Measurements from ENCODE around the gene PITX2.
A peak's percentile ranks its signal among the peaks of the same experiment; 100 is the strongest.

The PITX2 gene

DNA sequence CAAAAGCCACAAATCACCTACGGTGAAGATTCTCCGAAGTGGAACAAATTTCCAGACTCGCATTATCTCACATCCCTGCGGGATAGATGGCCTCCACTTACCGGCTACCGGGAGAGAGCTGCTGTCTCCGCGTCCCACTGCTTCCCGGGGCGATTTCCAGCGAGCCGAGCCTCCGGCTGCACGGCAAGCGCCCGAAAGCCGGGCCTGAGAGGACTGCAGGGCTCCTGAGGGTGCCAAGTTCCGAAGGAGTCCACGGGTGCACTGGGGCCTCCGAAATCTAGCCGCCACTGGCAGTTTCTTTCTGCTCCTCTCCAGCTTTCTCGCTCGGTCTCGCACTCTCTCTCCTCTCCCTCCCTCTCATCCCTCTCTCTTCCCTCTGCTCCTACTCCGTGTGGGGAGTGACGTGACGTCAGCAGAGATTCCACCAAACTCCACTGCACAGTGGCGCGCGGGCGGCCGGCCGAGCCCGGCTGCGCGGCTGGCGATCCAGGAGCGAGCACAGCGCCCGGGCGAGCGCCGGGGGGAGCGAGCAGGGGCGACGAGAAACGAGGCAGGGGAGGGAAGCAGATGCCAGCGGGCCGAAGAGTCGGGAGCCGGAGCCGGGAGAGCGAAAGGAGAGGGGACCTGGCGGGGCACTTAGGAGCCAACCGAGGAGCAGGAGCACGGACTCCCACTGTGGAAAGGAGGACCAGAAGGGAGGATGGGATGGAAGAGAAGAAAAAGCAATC is 14.0 kb upstream of the PITX2 start:
- DNase-seq = no peak

DNA sequence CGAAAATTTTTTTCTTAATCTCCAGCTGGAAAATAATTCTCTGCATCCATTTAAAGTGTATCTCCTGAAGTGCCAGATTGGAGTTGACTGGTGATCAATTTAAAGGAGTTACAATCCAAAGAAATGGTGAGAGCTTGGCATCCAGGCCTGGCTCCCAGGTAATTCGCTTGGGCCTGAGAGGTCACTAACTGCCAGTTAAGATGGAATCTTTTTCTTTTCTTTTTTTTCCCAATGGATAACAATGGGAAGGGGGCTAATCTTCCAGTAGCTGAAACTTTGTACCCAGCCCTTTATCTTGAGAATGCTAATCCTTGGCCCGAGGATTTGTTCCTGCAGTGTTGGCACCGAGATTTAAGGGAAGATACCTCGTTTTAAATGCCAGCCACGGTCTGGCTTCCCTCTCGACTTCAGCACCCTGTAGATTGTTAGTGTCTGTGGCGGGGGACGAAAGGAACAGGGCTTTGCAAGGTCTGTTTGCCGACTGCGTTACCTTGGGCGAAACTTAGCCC is 13.3 kb upstream of the PITX2 start:
- no peak for DNase-seq

- DNase-seq = no peak
These were observed 12.4 kb upstream of the PITX2 start for GRCh38 chr4:110635163-110635865.

GRCh38 chr4:110634350-110635162 is 11.7 kb upstream of the PITX2 start:
- DNase-seq = no peak

DNA sequence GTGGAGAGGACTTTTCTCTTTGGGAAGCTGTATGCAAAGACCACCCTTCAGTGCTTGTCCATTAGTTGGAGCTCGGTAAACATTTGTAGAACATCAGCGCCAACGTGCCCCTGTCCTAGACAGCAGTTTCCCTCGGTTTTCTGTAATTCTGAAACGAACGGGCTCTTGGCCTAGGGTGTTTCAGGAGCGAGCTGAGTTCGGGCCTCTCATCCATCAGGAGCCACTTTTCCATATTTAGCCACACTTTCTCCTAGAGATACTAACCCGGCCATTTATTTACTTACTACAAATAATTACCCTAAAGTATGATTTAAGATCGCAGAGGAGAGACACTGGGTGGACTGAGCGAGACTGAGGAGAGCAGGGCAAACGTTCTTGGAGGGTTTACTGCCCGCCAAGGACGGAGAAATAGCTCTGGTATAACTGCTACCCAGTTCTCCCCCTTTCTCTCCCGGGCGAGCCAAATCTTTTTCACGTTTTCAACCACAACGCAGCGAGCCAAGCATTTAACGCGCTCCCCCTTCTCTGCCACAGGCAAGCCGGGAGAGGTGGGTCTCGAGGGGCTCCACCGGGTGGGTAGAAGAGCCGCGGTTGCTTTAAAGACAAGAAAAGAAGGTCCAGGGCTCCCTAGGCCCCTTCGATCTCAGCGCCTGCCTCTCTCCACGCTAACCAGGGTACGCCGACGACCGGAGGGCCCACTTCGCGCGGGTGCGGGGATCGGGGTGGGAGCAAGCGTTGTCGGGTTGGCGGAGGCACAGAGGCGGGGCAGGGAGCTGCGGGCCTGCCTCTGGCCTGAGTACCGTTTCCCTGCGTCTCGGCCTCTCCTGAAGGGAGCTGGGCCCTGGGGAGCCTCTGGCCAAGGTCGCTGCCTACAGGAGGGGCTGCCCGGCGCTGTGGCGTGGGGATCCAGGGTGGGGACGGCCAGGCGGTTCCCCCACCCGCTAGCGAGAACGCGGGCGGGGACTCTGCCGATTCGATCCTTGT is 10.8 kb upstream of the PITX2 start:
- no peak for DNase-seq

GRCh38 chr4:110632506-110633357 is 9.9 kb upstream of the PITX2 start:
- no peak for DNase-seq

DNA sequence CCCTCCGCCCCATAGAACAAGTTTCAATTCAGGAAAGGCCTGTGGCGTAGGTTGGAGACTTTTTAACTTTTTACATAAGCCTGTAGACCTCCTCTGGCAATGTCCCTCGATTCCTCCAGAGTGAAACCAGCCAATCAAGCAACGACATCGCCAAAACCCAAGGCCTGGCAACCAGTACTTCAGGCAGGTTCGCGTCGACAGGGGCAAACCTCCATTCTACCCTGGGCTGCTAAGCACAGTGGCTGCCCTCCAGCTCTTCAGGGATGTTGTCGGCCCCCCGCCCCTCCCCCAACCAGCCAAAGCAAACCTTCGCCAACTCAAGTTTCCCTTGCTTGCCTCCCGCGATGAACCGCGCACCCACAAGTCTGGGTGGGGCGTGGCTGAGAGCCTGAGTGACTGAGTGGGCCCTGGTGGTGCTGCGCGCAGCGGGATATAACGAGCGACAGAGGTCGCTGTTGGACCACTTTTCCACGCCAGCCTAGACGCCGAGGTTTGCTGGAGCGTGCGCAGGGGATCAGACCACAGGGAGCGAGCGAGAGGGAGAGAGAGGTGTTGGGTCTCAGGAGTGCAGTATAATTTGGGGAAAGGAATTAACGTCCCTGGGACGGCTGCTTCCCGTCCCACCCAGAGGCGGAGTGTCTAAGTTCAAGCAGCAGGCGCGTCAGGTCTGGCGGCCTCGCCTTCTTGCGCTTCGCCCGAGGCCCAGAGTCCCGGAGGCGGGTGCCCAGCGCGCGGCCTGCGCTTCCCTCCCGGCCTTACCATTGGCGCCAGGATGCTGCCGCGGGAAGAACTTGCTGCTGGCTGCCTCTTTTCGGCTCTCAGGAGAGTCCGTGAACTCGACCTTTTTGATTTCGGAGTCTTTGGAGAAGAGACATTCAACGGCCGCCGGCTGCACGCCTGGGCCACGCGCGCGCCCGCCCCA is 9.0 kb upstream of the PITX2 start:
- DNase-seq = peak in 50 of 58 donors; percentile 5 to 75 (median 40)

- DNase-seq = no peak
These were observed 8.0 kb upstream of the PITX2 start for GRCh38 chr4:110630688-110631402.

- no peak for DNase-seq
These were observed 7.2 kb upstream of the PITX2 start for GRCh38 chr4:110629780-110630687.

DNA sequence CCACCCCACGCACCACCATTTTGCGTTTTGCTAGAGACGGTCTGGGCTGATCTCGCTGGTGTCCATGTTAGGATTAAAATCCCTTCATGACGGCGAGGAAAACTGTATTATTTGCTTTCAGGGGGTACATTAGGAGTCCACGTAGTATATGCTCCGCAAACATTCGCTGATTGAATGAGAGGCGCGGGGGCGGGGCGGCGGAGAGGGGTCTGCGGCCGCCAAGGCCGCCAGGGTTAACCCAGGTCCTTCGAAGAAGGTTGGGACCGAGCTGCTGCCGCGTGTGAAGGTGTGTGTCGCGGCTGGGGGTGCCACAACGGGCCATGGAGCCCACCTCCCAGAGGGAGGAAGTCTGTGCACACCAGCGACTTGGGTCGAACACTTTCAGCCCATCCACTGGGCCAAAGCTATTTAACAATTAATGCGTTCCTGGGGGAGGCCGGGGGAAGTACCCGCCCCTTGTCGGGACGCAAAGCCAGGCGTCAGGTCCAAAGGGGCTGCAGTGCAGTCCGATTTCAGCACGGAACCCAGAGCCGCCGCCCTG is 6.4 kb upstream of the PITX2 start:
- no peak for DNase-seq

- DNase-seq = no peak
These were observed 5.9 kb upstream of the PITX2 start for GRCh38 chr4:110628663-110629213.

DNA sequence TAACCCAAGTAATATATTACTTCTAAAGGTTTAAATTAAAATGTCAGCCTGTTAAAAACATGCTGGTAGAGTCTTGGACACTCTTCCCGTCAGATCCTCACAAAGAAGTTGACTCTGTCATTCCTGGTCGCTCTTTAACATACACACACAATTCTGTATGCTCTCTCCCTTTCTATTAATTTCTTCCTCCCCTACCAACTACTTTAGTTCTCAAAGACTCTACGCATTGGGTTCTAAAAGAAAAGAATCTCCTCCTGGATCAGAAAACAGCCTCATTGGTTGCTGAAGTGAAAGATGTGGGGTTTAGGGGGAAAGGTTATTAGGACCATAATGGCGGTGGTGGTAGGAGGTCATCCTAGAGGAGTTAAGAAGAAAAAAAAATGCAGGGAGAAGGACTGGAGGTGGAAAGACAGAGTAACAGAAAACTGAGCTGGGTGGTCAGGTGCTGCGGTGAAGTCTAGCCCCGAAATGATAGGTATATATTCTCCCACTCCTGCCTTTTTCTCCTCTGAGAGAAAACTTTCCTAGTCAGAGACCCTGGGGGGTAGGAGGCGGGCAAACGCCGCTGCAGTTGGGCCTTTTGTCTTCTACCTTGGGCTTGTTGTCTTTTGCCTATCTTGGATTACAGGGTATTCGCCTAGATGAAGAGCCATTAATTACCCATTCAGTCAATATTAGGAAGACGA is 5.2 kb upstream of the PITX2 start:
- no peak for DNase-seq

DNA sequence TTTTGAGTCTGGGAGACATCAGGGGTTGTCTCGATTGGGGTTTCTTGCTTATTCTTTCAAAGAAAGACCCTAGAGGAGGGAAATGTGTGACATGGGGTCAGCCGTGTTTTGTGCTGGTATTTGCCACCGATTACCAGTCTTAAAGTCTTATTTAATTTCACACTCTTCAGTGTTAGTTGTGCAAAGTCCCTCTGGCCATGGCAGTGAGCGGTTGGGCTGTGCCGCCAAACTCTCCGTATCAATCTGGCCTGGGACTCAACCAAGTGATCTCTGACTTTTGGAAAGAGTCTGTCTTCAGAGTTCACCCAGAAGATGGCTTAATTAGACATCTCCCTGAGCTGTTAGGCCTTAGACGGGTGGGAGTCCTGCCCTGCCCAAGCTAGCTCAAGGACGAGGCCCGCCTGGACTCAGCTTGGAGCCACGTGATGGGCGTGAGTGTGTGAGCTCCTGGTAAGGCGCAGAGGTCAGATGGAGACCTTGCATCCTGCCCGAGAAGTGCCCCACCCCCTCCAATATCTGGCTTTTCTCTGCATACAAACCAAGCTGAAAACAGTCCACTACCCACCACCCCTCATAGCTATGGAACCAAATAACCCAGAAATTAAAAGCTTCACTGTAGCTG is 3.8 kb upstream of the PITX2 start:
- no peak for DNase-seq

DNA sequence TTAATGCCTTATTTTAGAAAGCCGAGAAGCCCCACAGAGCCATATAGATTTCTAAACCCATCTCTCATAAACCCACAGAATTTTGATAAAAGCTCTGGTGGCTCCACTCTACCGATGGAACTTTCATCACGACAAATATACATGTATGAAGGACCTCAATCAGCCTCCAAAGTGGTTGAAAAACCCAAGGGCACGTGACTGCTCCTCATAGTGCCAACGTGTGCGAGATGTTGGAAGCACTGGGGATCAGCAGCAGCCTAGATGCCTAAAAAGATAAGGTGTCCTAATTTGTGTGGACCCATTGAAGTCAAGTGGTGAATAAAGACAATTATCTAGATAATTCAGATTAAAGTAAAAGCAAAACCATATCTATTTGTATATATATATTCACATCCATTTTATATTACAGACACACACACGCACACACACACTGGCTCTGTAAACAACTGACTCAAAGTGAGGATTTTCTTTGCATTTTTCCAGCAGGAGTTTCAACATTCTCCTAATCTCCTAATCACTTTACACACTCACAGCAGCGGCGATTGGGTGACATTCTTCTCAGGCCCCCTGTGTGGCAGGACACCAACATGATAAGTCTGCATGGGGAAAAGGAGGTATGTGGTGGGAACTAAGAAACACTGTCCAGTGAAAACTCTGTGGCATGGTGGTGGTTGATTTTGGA is 2.8 kb upstream of the PITX2 start:
- DNase-seq = no peak

All from anterior cingulate cortex (tissue), 58 donors.